C4-2B (cell line): ENCODE results near the gene RASL10B.

Source experiments
- CTCF ChIP-seq: fragments of 450-650 bp; conservative IDR thresholded peaks from 2 replicates; pipeline ENCODE4 v1.5.1; 2017; ENCODE audit warnings: mild to moderate bottlenecking
- ZFX ChIP-seq: fragments of 450-650 bp; IDR thresholded peaks from 2 replicates; pipeline ENCODE4 v1.6.1; 2017

DNA sequence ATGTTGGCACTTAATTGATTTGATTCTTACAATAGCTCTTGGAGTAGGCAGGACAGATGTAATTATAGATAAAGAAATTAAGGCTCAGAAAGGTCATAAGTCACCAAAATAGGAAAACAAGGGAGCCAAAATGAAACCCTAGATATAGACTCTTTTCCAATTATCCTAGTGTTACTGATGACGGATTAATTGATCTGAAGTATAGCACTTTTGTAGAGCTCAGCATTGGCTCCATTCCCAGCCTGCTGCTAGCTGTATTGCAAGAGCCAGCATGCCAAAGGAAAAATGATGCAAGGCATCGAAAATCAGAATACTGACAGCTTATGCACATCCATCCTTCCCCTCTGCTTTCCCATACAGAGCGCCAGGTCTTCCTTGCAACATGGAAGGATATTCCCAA is 21.6 kb upstream of the RASL10B start:
- TF ChIP-seq CTCF (no peak), ZFX (no peak)
